HepG2 (cell line): Measurements from ENCODE around the gene CDK3. TPM values are rescaled to one million over a fixed set of nuclear protein-coding genes. Genes with fewer than 3 reads are reported as not detected.

Source experiments
- AHR ChIP-seq: IDR thresholded peaks from 2 replicates; pipeline ENCODE4 v1.6.1; 2018; ENCODE audit warnings: missing genetic modification reagents, missing compliant biosample characterization
- AKAP8 ChIP-seq: sonication (generic); formaldehyde crosslinking; IDR thresholded peaks from 2 replicates; pipeline ENCODE4 v1.5.1; 2020; ENCODE audit warnings: mild to moderate bottlenecking, missing genetic modification reagents
- ATF1 ChIP-seq: IDR thresholded peaks from 2 replicates; pipeline ENCODE4 v1.6.1; 2016; ENCODE audit warnings: mild to moderate bottlenecking, control low read depth
- ESRRA ChIP-seq: sonication (generic); formaldehyde crosslinking; IDR thresholded peaks from 2 replicates; pipeline ENCODE4 v1.5.1; 2020; ENCODE audit warnings: mild to moderate bottlenecking, low read depth, missing genetic modification reagents
- FOXJ3 ChIP-seq: sonication (generic); formaldehyde crosslinking; IDR thresholded peaks from 2 replicates; pipeline ENCODE4 v1.4.0; 2020; ENCODE audit warnings: missing genetic modification reagents, mild to moderate bottlenecking, borderline replicate concordance
- PAWR ChIP-seq: sonication (generic); formaldehyde crosslinking; IDR thresholded peaks from 2 replicates; pipeline ENCODE4 v1.4.0; 2020; ENCODE audit warnings: missing genetic modification reagents, mild to moderate bottlenecking, borderline replicate concordance
- PRDM15 ChIP-seq: sonication (generic); formaldehyde crosslinking; IDR thresholded peaks from 2 replicates; pipeline ENCODE4 v1.4.0; 2020; ENCODE audit warnings: missing genetic modification reagents
- SIN3A ChIP-seq: IDR thresholded peaks from 2 replicates; pipeline ENCODE4 v1.6.1; 2011; ENCODE audit warnings: low read depth, mild to moderate bottlenecking, control low read depth, low read length, borderline replicate concordance
- SMAD9 ChIP-seq: sonication (generic); formaldehyde crosslinking; IDR thresholded peaks from 2 replicates; pipeline ENCODE4 v1.5.1; 2020; ENCODE audit warnings: mild to moderate bottlenecking, missing genetic modification reagents
- TOPORS ChIP-seq: sonication (generic); formaldehyde crosslinking; IDR thresholded peaks from 2 replicates; pipeline ENCODE4 v1.8.0; 2023; ENCODE audit warnings: mild to moderate bottlenecking, missing genetic modification reagents
- TP53 ChIP-seq: sonication (generic); formaldehyde crosslinking; conservative IDR thresholded peaks from 2 replicates; pipeline ENCODE4 v1.4.0; 2020; ENCODE audit warnings: missing genetic modification reagents
- ZBTB26 ChIP-seq: IDR thresholded peaks from 2 replicates; pipeline ENCODE4 v1.6.1; 2016; ENCODE audit warnings: missing compliant biosample characterization, missing genetic modification reagents, borderline replicate concordance
- ZBTB42 ChIP-seq: sonication (generic); formaldehyde crosslinking; IDR thresholded peaks from 2 replicates; pipeline ENCODE4 v1.5.0; 2020; ENCODE audit warnings: mild to moderate bottlenecking, missing genetic modification reagents
- ZFYVE20 ChIP-seq: sonication (generic); formaldehyde crosslinking; IDR thresholded peaks from 2 replicates; pipeline ENCODE4 v1.8.0; 2023; ENCODE audit warnings: low read depth, mild to moderate bottlenecking, moderate library complexity, missing genetic modification reagents, borderline replicate concordance
- ZNF18 ChIP-seq: sonication (generic); formaldehyde crosslinking; IDR thresholded peaks from 2 replicates; pipeline ENCODE4 v1.8.0; 2022; ENCODE audit warnings: mild to moderate bottlenecking, missing genetic modification reagents; ENCODE audit not compliant: insufficient replicate concordance
- ZNF235 ChIP-seq: sonication (generic); formaldehyde crosslinking; IDR thresholded peaks from 2 replicates; pipeline ENCODE4 v1.8.1; 2023; ENCODE audit warnings: mild to moderate bottlenecking, missing genetic modification reagents, borderline replicate concordance
- ZNF263 ChIP-seq: sonication (generic); formaldehyde crosslinking; IDR thresholded peaks from 2 replicates; pipeline ENCODE4 v1.4.0; 2020; ENCODE audit warnings: missing genetic modification reagents
- ZNF274 ChIP-seq: sonication (generic); formaldehyde crosslinking; IDR thresholded peaks from 2 replicates; pipeline ENCODE4 v1.5.1; 2020; ENCODE audit warnings: mild to moderate bottlenecking, missing genetic modification reagents
- ZNF432 ChIP-seq: sonication (generic); formaldehyde crosslinking; IDR thresholded peaks from 2 replicates; pipeline ENCODE4 v1.5.0; 2020; ENCODE audit warnings: missing genetic modification reagents, mild to moderate bottlenecking, borderline replicate concordance
- ZNF547 ChIP-seq: sonication (generic); formaldehyde crosslinking; IDR thresholded peaks from 2 replicates; pipeline ENCODE4 v1.5.1; 2020; ENCODE audit warnings: mild to moderate bottlenecking, missing genetic modification reagents
- ZNF564 ChIP-seq: sonication (generic); formaldehyde crosslinking; IDR thresholded peaks from 2 replicates; pipeline ENCODE4 v1.8.1; 2023; ENCODE audit warnings: mild to moderate bottlenecking, missing genetic modification reagents
- ZNF776 ChIP-seq: sonication (generic); formaldehyde crosslinking; IDR thresholded peaks from 2 replicates; pipeline ENCODE4 v1.4.0; 2020; ENCODE audit warnings: mild to moderate bottlenecking, missing genetic modification reagents
- ZNF816 ChIP-seq: sonication (generic); formaldehyde crosslinking; IDR thresholded peaks from 2 replicates; pipeline ENCODE4 v1.8.0; 2022; ENCODE audit warnings: missing genetic modification reagents, mild to moderate bottlenecking, borderline replicate concordance
- polyA plus RNA-seq, 8 experiments: library from polyadenylated mRNA; depleted of rRNA in 3 of 8; stranded (reverse) in 7 of 8; unstranded in 1 of 8; fragments of >200 nt; fragmentation: Illumina TruSeq in 4 of 8; extraction: Trizol in 4 of 8; gene quantifications; 2 replicates each; pipeline versions ENCODE4 v1.2.1 to v1.2.3, GENCODE V29; 2011 to 2016; ENCODE audit warnings: low read depth in 4 of 8, missing spikeins in 1 of 8, mixed read lengths in 1 of 8; ENCODE audit not compliant: insufficient read depth in 1 of 8
- total RNA-seq, 5 experiments: library from RNA; depleted of rRNA; stranded (reverse); fragments of >200 nt; fragmentation: Illumina TruSeq; extraction: Trizol; gene quantifications; 2 replicates each; pipeline ENCODE4 v1.2.3, GENCODE V29; 2016; ENCODE audit warnings: low read depth in 1 of 5

The CDK3 gene
- total and polyA plus RNA-seq, 2 of the 13 experiments (the other 11 are each of a cell fraction or from before 2014, with no cell fraction given), result 5.8 to 11.4 TPM

GRCh38 chr17:75979705-75980187 lies 20.9 kb upstream of the CDK3 start (continued):
- TF ChIP-seq ZBTB26 (CRISPR knock-in tag) (no peak; the same call in 1 of the 2 replicates), SMAD9 (CRISPR knock-in tag) (no peak), ZBTB42 (CRISPR knock-in tag) (no peak), PRDM15 (CRISPR knock-in tag) (0 out of 2 replicates have a peak, but pooled peaks have one; percentile 28), ZNF432 (CRISPR knock-in tag) (no peak), ZNF18 (peak; percentile 6), FOXJ3 (CRISPR knock-in tag) (no peak), SIN3A (no peak), AKAP8 (CRISPR knock-in tag) (no peak), ZFYVE20 (CRISPR knock-in tag) (no peak), TP53 (CRISPR knock-in tag) (no peak), ZNF274 (CRISPR knock-in tag) (no peak), AHR (CRISPR knock-in tag) (no peak), TOPORS (CRISPR knock-in tag) (no peak; the same call in 1 of the 2 replicates), ZNF776 (CRISPR knock-in tag) (0 out of 2 replicates have a peak, but pooled peaks have one; percentile 0), ATF1 (CRISPR knock-in tag) (no peak), ZNF263 (CRISPR knock-in tag) (peak; percentile 7; the same call in 1 of the 2 replicates), ZNF564 (CRISPR knock-in tag) (no peak), ZNF816 (CRISPR knock-in tag) (no peak), ZNF235 (CRISPR knock-in tag) (0 out of 2 replicates have a peak, but pooled peaks have one; percentile 53), ZNF547 (CRISPR knock-in tag) (0 out of 2 replicates have a peak, but pooled peaks have one; percentile 1), ESRRA (CRISPR knock-in tag) (no peak), PAWR (no peak)
